HEK293 (cell line): ENCODE results near the gene PTPN3.

Source experiments
- CTCF ChIA-PET: fragments of 350-600 bp; formaldehyde crosslinking; extraction: SDS; loops from one replicate; lab custom pipeline; 2021; ENCODE audit warnings: antibody characterized with exemption; lab: Yijun Ruan, JAX
- POLR2A ChIA-PET: fragments of 300-600 bp; formaldehyde crosslinking; extraction: SDS; loops from one replicate; lab custom pipeline; 2020; ENCODE audit warnings: antibody characterized with exemption, inconsistent platforms; lab: Yijun Ruan, JAX
- H3K27ac ChIP-seq: fragments of 200-500 bp; sonication (Bioruptor generic); 2 replicates; pipeline ENCODE4 v1.5.1; 2014; ENCODE audit warnings: low read depth, low read length, control low read depth, inconsistent platforms; ENCODE audit errors: extremely low read depth
- H3K36me3 ChIP-seq, 2 experiments: fragments of 200-500 bp in 1 of 2; sonication (Bioruptor generic) in 1 of 2; 1 replicate in 1 of 2; 2 replicates in 1 of 2; pipeline ENCODE4 v1.5.1; 2014 to 2017; ENCODE audit warnings: inconsistent platforms in 2 of 2, low read length in 2 of 2; ENCODE audit not compliant: control insufficient read depth in 2 of 2, insufficient read depth in 1 of 2
- H3K4me1 ChIP-seq: fragments of 200-500 bp; sonication (Bioruptor generic); 2 replicates; pipeline ENCODE4 v1.5.1; 2014; ENCODE audit warnings: mild to moderate bottlenecking, low read length, inconsistent platforms; ENCODE audit not compliant: control insufficient read depth, insufficient read depth
- H3K4me3 ChIP-seq: 2 replicates; pipeline ENCODE4 v1.5.1; 2011; ENCODE audit warnings: low read depth, mild to moderate bottlenecking, control low read depth, low read length, moderate library complexity
- H3K9me3 ChIP-seq: fragments of 200-500 bp; sonication (Bioruptor generic); 2 replicates; pipeline ENCODE4 v1.5.1; 2014; ENCODE audit warnings: low read depth, low read length, inconsistent platforms; ENCODE audit not compliant: control insufficient read depth, insufficient read depth
- BCL11A ChIP-seq: fragments of 450-650 bp; formaldehyde crosslinking; IDR thresholded peaks from 2 replicates; pipeline ENCODE4 v1.5.1; 2016; ENCODE audit warnings: low read depth, missing biosample characterization, missing genetic modification characterization
- BCL11B ChIP-seq: fragments of 450-650 bp; formaldehyde crosslinking; IDR thresholded peaks from 2 replicates; pipeline ENCODE4 v1.5.1; 2016; ENCODE audit warnings: low read depth, missing biosample characterization, missing genetic modification characterization
- IKZF3 ChIP-seq: fragments of 450-650 bp; IDR thresholded peaks from 2 replicates; pipeline ENCODE4 v1.5.0; 2018; ENCODE audit warnings: missing biosample characterization, mild to moderate bottlenecking, missing genetic modification characterization, moderate library complexity
- KLF1 ChIP-seq: fragments of 450-650 bp; formaldehyde crosslinking; IDR thresholded peaks from 2 replicates; pipeline ENCODE4 v1.5.1; 2016; ENCODE audit warnings: missing biosample characterization, missing genetic modification characterization
- SP7 ChIP-seq: fragments of 450-650 bp; formaldehyde crosslinking; IDR thresholded peaks from 2 replicates; pipeline ENCODE4 v1.5.1; 2016; ENCODE audit warnings: missing biosample characterization, missing genetic modification characterization
- TCF7L2 ChIP-seq: IDR thresholded peaks from 2 replicates; pipeline ENCODE4 v1.6.1; 2011; ENCODE audit warnings: low read depth, mild to moderate bottlenecking, inconsistent platforms, low read length, moderate library complexity, borderline replicate concordance
- ZBTB1 ChIP-seq: fragments of 450-650 bp; formaldehyde crosslinking; IDR thresholded peaks from 2 replicates; pipeline ENCODE4 v1.5.1; 2016; ENCODE audit warnings: missing biosample characterization, missing genetic modification characterization
- ZNF121 ChIP-seq: fragments of 450-650 bp; formaldehyde crosslinking; IDR thresholded peaks from 2 replicates; pipeline ENCODE4 v1.5.1; 2016; ENCODE audit warnings: missing biosample characterization, missing genetic modification characterization
- ZNF157 ChIP-seq: fragments of 450-650 bp; formaldehyde crosslinking; IDR thresholded peaks from 2 replicates; pipeline ENCODE4 v1.5.1; 2016; ENCODE audit warnings: missing biosample characterization, missing genetic modification characterization
- ZNF24 ChIP-seq: fragments of 450-650 bp; formaldehyde crosslinking; IDR thresholded peaks from 2 replicates; pipeline ENCODE4 v1.5.1; 2016; ENCODE audit warnings: missing biosample characterization, missing genetic modification characterization
- ZNF302 ChIP-seq: fragments of 450-650 bp; formaldehyde crosslinking; IDR thresholded peaks from 2 replicates; pipeline ENCODE4 v1.5.1; 2016; ENCODE audit warnings: missing biosample characterization, missing genetic modification characterization, low read depth
- ZNF549 ChIP-seq: fragments of 450-650 bp; IDR thresholded peaks from 2 replicates; pipeline ENCODE4 v1.5.1; 2018; ENCODE audit warnings: missing biosample characterization, missing genetic modification characterization, mild to moderate bottlenecking, inconsistent platforms, moderate library complexity
- ZNF558 ChIP-seq: fragments of 450-650 bp; formaldehyde crosslinking; IDR thresholded peaks from 2 replicates; pipeline ENCODE4 v1.5.1; 2016; ENCODE audit warnings: missing biosample characterization, missing genetic modification characterization
- ZNF560 ChIP-seq: fragments of 450-650 bp; formaldehyde crosslinking; IDR thresholded peaks from 2 replicates; pipeline ENCODE4 v1.5.1; 2017; ENCODE audit warnings: missing biosample characterization, missing genetic modification characterization, borderline replicate concordance
- ZNF621 ChIP-seq: fragments of 450-650 bp; formaldehyde crosslinking; IDR thresholded peaks from 2 replicates; pipeline ENCODE4 v1.5.1; 2017; ENCODE audit warnings: missing biosample characterization, missing genetic modification characterization
- TF ChIP-seq, protein P1 (sequence below): fragments of 450-650 bp; formaldehyde crosslinking; IDR thresholded peaks from 2 replicates; pipeline ENCODE4 v1.5.1; 2016; ENCODE audit warnings: missing biosample characterization, missing genetic modification characterization
- TF ChIP-seq, protein P2 (sequence below): fragments of 450-650 bp; formaldehyde crosslinking; IDR thresholded peaks from 2 replicates; pipeline ENCODE4 v1.5.1; 2016; ENCODE audit warnings: missing biosample characterization, missing genetic modification characterization
- TF ChIP-seq, protein P3 (sequence below): fragments of 450-650 bp; formaldehyde crosslinking; IDR thresholded peaks from 2 replicates; pipeline ENCODE4 v1.5.0; 2017; ENCODE audit warnings: missing biosample characterization, missing genetic modification characterization, borderline replicate concordance

Gene PTPN3

DNA sequence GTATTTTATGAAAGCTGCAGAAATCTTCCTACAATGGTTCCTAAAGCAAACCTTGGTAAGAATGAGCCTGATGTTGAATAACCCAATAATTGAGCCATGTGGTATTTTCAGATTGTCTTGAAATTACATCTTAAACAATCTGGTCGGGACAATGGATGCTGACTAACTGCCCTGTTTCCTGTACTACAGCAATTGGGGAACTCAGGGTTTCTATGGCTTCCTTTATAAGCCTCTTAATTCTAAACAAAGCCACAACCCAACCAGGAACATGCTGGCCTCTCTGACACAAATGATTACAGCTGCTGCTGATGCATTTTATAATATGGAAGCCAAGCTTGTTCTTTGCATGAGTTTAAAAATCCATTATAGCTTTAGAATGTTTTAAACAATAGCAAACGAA lies 30.2 kb downstream of the PTPN3 start:
- peaks cover 0 to under 1% of the 10 kb centered on the region in 2 experiments; a peak in 1 of 3 replicates for H3K36me3 ChIP-seq
- no peaks in the 10 kb centered on the region for H3K9me3 ChIP-seq
- CTCF ChIA-PET, result interaction anchor here (0.8 to 8.6 kb wide), 5 partner anchors 10 to 54 kb away, joined by 3 to 140 read pairs (median 16); no protein-coding TSS in a partner anchor
- H3K4me1 ChIP-seq, result peaks cover 11% of the 10 kb centered on the region; the same call in 1 of the 2 replicates
- no peak for TF ChIP-seq TCF7L2
- TF ChIP-seq, all 188 proteins: peak for 0
- Histone ChIP-seq H3K27ac (no peak overlapping the region), H3K4me3 (no peak overlapping the region)
- POLR2A ChIA-PET, result no interaction called here

DNA sequence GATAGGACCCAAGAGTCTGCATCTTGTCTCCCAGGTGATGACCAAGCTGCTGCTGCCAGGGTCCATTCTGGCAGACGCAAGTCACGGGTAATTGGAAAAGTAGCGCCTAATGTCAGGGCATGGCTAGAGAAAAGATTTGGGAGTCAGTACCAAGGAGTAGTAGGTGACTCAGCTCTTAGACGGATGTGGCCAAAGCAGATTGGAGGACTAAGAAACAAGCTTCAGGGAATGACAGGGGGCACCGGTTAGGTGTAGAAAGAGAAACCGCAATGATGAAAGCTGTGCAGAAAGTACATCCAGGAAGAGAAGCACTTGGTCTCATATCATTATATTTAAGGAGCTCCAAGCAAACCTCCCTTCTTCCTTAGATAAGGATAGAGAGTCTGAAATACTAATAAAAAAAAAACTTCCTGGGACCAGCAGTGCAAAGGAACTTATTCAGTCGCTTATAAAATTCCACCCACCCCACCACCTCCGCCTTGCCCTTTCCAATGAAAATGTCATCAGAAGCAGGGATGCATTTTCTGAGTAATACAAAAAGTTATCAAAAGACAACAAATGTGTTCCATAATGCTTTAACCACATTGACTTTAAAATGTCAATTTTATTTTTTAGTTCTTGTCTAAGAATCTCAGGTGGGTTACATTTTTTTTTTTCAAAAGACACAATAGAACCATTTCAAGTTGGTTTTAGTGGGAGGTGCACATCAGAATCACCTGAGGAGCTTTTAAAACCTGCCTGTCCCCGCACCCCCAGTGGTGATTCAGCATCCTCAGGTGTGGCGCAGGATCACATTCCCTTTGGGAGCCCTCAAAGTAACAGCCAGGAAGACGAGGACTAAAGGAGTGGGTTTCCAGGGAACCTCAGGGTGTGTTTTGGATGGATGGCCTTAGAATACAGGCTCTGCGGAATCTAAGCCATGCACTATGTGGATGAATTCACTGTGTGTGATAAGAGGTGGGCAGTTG lies 31.2 kb downstream of the PTPN3 start:
- ChIA-PET CTCF (interaction anchor here (0.6 to 8.6 kb wide), 7 partner anchors 9 to 1018 kb away, joined by 3 to 140 read pairs (median 5); no protein-coding TSS in a partner anchor), POLR2A (interaction anchor here (0.9 kb wide), 1 partner anchor 26 kb away, joined by 3 read pairs; no protein-coding TSS in a partner anchor)
- Histone ChIP-seq H3K4me3 (no peak overlapping the region), H3K9me3 (no peaks in the 10 kb centered on the region), H3K4me1 (0 out of 2 replicates have a peak, but pooled peaks cover 2% of the 10 kb centered on the region), H3K36me3 (peaks cover 0 to 8% of the 10 kb centered on the region in 2 experiments; a peak in 1 of 3 replicates), H3K27ac (no peak overlapping the region)
- no peak for TF ChIP-seq ZNF302 (tag by site-specific recombination)
- TF ChIP-seq ZNF24, result no peak
- TF ChIP-seq ZNF157 (tag by site-specific recombination), result no peak
- TF ChIP-seq SP7, result no peak
- TF ChIP-seq ZBTB1 (tag by site-specific recombination), result no peak
- TF ChIP-seq ZNF121, result no peak
- no peak for TF ChIP-seq KLF1 (tag by site-specific recombination)
- TF ChIP-seq BCL11A (tag by site-specific recombination), result no peak
- TF ChIP-seq ZNF558 (tag by site-specific recombination), result no peak
- no peak for TF ChIP-seq ZNF549
- no peak for TF ChIP-seq ZNF560 (tag by site-specific recombination)
- TF ChIP-seq, protein P1, sequence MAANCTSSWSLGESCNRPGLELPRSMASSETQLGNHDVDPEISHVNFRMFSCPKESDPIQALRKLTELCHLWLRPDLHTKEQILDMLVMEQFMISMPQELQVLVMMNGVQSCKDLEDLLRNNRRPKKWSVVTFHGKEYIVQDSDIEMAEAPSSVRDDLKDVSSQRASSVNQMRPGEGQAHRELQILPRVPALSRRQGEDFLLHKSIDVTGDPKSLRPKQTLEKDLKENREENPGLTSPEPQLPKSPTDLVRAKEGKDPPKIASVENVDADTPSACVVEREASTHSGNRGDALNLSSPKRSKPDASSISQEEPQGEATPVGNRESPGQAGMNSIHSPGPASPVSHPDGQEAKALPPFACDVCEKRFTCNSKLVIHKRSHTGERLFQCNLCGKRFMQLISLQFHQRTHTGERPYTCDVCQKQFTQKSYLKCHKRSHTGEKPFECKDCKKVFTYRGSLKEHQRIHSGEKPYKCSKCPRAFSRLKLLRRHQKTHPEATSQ (tag by site-specific recombination), result no peak

DNA sequence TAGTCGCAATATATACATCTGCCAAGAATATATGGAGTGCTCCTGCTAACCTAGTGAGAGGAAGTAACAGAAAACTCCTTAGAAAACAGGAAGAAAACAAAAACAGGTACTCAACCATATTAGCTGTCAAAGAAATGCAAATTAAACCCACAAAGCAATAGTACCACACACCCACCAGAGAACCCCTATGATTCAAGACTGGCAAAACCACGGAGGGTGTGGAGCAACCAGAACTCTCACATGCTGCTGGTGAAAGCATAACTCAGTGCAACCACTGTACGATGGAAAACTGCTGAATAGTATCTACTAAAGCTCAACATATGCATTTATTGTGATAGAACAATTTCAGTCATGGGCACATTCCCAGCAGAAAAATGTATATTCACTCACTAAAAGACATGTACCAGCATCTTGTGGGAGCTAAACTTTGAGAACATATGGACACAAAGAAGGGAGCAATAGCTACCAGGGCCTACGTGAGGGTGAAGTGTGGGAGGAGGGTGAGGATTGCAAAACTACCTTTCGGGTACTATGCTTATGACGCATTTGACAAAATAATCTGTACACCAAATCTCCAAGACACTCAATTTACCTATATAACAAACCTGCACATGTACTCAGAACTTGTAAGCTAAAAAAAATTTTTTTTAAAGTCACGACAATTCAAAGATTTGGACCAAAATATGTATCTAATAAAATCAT lies 34.0 kb downstream of the PTPN3 start:
- CTCF ChIA-PET, result interaction anchor here (0.6 to 8.6 kb wide), 5 partner anchors 10 to 513 kb away, joined by 3 to 140 read pairs (median 3); no protein-coding TSS in a partner anchor
- TF ChIP-seq IKZF3 (tag by site-specific recombination), result no peak
- no peak for TF ChIP-seq ZNF621
- TF ChIP-seq, protein P2, sequence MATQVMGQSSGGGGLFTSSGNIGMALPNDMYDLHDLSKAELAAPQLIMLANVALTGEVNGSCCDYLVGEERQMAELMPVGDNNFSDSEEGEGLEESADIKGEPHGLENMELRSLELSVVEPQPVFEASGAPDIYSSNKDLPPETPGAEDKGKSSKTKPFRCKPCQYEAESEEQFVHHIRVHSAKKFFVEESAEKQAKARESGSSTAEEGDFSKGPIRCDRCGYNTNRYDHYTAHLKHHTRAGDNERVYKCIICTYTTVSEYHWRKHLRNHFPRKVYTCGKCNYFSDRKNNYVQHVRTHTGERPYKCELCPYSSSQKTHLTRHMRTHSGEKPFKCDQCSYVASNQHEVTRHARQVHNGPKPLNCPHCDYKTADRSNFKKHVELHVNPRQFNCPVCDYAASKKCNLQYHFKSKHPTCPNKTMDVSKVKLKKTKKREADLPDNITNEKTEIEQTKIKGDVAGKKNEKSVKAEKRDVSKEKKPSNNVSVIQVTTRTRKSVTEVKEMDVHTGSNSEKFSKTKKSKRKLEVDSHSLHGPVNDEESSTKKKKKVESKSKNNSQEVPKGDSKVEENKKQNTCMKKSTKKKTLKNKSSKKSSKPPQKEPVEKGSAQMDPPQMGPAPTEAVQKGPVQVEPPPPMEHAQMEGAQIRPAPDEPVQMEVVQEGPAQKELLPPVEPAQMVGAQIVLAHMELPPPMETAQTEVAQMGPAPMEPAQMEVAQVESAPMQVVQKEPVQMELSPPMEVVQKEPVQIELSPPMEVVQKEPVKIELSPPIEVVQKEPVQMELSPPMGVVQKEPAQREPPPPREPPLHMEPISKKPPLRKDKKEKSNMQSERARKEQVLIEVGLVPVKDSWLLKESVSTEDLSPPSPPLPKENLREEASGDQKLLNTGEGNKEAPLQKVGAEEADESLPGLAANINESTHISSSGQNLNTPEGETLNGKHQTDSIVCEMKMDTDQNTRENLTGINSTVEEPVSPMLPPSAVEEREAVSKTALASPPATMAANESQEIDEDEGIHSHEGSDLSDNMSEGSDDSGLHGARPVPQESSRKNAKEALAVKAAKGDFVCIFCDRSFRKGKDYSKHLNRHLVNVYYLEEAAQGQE (tag by site-specific recombination), result no peak
- no peak for TF ChIP-seq BCL11B (tag by site-specific recombination)
- TF ChIP-seq, protein P3, sequence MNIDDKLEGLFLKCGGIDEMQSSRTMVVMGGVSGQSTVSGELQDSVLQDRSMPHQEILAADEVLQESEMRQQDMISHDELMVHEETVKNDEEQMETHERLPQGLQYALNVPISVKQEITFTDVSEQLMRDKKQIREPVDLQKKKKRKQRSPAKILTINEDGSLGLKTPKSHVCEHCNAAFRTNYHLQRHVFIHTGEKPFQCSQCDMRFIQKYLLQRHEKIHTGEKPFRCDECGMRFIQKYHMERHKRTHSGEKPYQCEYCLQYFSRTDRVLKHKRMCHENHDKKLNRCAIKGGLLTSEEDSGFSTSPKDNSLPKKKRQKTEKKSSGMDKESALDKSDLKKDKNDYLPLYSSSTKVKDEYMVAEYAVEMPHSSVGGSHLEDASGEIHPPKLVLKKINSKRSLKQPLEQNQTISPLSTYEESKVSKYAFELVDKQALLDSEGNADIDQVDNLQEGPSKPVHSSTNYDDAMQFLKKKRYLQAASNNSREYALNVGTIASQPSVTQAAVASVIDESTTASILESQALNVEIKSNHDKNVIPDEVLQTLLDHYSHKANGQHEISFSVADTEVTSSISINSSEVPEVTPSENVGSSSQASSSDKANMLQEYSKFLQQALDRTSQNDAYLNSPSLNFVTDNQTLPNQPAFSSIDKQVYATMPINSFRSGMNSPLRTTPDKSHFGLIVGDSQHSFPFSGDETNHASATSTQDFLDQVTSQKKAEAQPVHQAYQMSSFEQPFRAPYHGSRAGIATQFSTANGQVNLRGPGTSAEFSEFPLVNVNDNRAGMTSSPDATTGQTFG (tag by site-specific recombination), result no peak

More for the DNA sequence above, 34.0 kb downstream of the PTPN3 start:
- Histone ChIP-seq H3K27ac (no peak overlapping the region), H3K36me3 (peaks cover 0 to 15% of the 10 kb centered on the region in 2 experiments; a peak in 1 of 3 replicates), H3K4me3 (no peak overlapping the region), H3K4me1 (no peaks in the 10 kb centered on the region), H3K9me3 (no peaks in the 10 kb centered on the region)
- POLR2A ChIA-PET, result no interaction called here
